A549 (cell line): ENCODE results near the gene SPIRE2. TPM values are rescaled to one million over a fixed set of nuclear protein-coding genes. Genes with fewer than 3 reads are reported as not detected.

Experiments
- ATAC-seq, 2 experiments: fragments of 200-7000 bp in 1 of 2; fragments of >200 bp in 1 of 2; cut with Nextera tagmentation in 1 of 2; cut with Tn5 transposase in 1 of 2; 3 replicates each; pipeline versions ENCODE4 v1.8.0 to v1.9.1; 2018 to 2020; ENCODE audit warnings: mild to moderate bottlenecking in 1 of 2, moderate library complexity in 1 of 2
- CTCF ChIA-PET: fragments of 300-600 bp; sonication (Branson Sonifier 250); formaldehyde crosslinking; extraction: SDS; loops from one replicate; lab custom pipeline; 2021; ENCODE audit warnings: antibody characterized with exemption, inconsistent platforms; lab: Yijun Ruan, JAX
- POLR2A ChIA-PET: fragments of 350-600 bp; formaldehyde crosslinking; extraction: SDS; loops from one replicate; lab custom pipeline; 2021; ENCODE audit warnings: antibody characterized with exemption, inconsistent platforms; lab: Yijun Ruan, JAX
- DNase-seq, 2 experiments: peaks; one replicate each; pipeline versions ENCODE4 v3.0.0 to v3.0.0-alpha.2; 2011 to 2016; ENCODE audit warnings: low read depth in 1 of 2, low spot score in 1 of 2
- FAIRE-seq: peaks from 2 replicates; lab custom pipeline; 2011; peaks lifted over from hg19 to GRCh38; lab: Jason Lieb, UNC
- H3K27ac ChIP-seq, 2 experiments: fragments of >200 bp; sonication (Bioruptor Twin); formaldehyde crosslinking; 3 replicates each; pipeline ENCODE4 v1.5.1; 2016 to 2017
- H3K4me1 ChIP-seq: fragments of >200 bp; sonication (Bioruptor Twin); formaldehyde crosslinking; 3 replicates; pipeline ENCODE4 v1.6.1; 2016
- H3K4me2 ChIP-seq: fragments of >200 bp; sonication (Bioruptor Twin); formaldehyde crosslinking; 3 replicates; pipeline ENCODE4 v1.6.1; 2016
- H3K4me3 ChIP-seq: fragments of >200 bp; sonication (Bioruptor Twin); formaldehyde crosslinking; 3 replicates; pipeline ENCODE4 v1.5.1; 2016
- H3K9me3 ChIP-seq: fragments of >200 bp; sonication (Bioruptor Twin); formaldehyde crosslinking; 3 replicates; pipeline ENCODE4 v1.6.1; 2016
- CBX2 ChIP-seq: fragments of 200-600 bp; sonication (generic); IDR thresholded peaks from 2 replicates; pipeline ENCODE4 v1.6.1; 2016; ENCODE audit warnings: low read depth, mild to moderate bottlenecking, borderline replicate concordance
- CBX8 ChIP-seq: fragments of 200-600 bp; sonication (generic); IDR thresholded peaks from 2 replicates; pipeline ENCODE4 v1.6.1; 2016
- CHD2 ChIP-seq: fragments of 150-350 bp; IDR thresholded peaks from 2 replicates; pipeline ENCODE4 v1.6.1; 2014; ENCODE audit warnings: low read length; ENCODE audit not compliant: partially characterized antibody
- CTCF ChIP-seq: fragments of >200 bp; sonication (Bioruptor Twin); formaldehyde crosslinking; IDR thresholded peaks from 3 replicates; pipeline ENCODE4 v1.5.1; 2016
- ESRRA ChIP-seq: fragments of 150-350 bp; IDR thresholded peaks from 2 replicates; pipeline ENCODE4 v1.6.1; 2014; ENCODE audit warnings: mild to moderate bottlenecking, low read length, borderline replicate concordance
- FOSB ChIP-seq: fragments of 250-450 bp; sonication (Bioruptor Pico); IDR thresholded peaks from 2 replicates; pipeline ENCODE4 v1.5.0; 2020; ENCODE audit warnings: mild to moderate bottlenecking, moderate library complexity
- FOXS1 ChIP-seq: fragments of 250-450 bp; sonication (Bioruptor Pico); IDR thresholded peaks from 2 replicates; pipeline ENCODE4 v1.5.0; 2020; ENCODE audit warnings: mild to moderate bottlenecking, moderate library complexity
- HMGXB4 ChIP-seq: fragments of 250-450 bp; sonication (Bioruptor Pico); IDR thresholded peaks from 2 replicates; pipeline ENCODE4 v1.5.0; 2021; ENCODE audit warnings: mild to moderate bottlenecking, moderate library complexity, borderline replicate concordance
- HOXA7 ChIP-seq: fragments of 250-450 bp; sonication (Bioruptor Pico); IDR thresholded peaks from 2 replicates; pipeline ENCODE4 v1.5.0; 2020; ENCODE audit warnings: mild to moderate bottlenecking, moderate library complexity
- HOXB13 ChIP-seq: fragments of 250-450 bp; sonication (Bioruptor Pico); IDR thresholded peaks from 2 replicates; pipeline ENCODE4 v1.5.0; 2020; ENCODE audit warnings: low read depth, mild to moderate bottlenecking, moderate library complexity
- HOXB5 ChIP-seq: fragments of 250-450 bp; sonication (Bioruptor Pico); IDR thresholded peaks from 2 replicates; pipeline ENCODE4 v1.5.0; 2020; ENCODE audit warnings: mild to moderate bottlenecking, moderate library complexity
- KDM5A ChIP-seq: fragments of 200-600 bp; sonication (generic); IDR thresholded peaks from 2 replicates; pipeline ENCODE4 v1.6.1; 2016; ENCODE audit warnings: antibody characterized with exemption, mild to moderate bottlenecking
- MAFK ChIP-seq: fragments of 450-650 bp; IDR thresholded peaks from 2 replicates; pipeline ENCODE4 v1.6.1; 2014; ENCODE audit not compliant: partially characterized antibody
- MAZ ChIP-seq: fragments of 150-350 bp; IDR thresholded peaks from 2 replicates; pipeline ENCODE4 v1.6.1; 2014; ENCODE audit warnings: antibody characterized with exemption, low read depth, low read length, borderline replicate concordance
- NFE2L2 ChIP-seq: fragments of 150-350 bp; conservative IDR thresholded peaks from 2 replicates; pipeline ENCODE4 v1.6.1; 2014; ENCODE audit warnings: low read length
- NR3C1 ChIP-seq: fragments of >200 bp; sonication (Bioruptor Twin); formaldehyde crosslinking; IDR thresholded peaks from 3 replicates; pipeline ENCODE4 v1.6.1; 2017
- POLR2AphosphoS2 ChIP-seq: conservative IDR thresholded peaks from 2 replicates; pipeline ENCODE4 v1.6.1; 2012; ENCODE audit warnings: low read length, improper control_type of control experiment, inconsistent platforms
- RFX5 ChIP-seq: fragments of 450-650 bp; IDR thresholded peaks from 2 replicates; pipeline ENCODE4 v1.7.1; 2014; ENCODE audit warnings: antibody characterized with exemption, mild to moderate bottlenecking, moderate library complexity
- RNF2 ChIP-seq: fragments of 200-600 bp; sonication (generic); IDR thresholded peaks from 2 replicates; pipeline ENCODE4 v1.6.1; 2016; ENCODE audit warnings: low read depth, mild to moderate bottlenecking, antibody characterized with exemption, moderate library complexity, borderline replicate concordance
- SMC3 ChIP-seq: fragments of >200 bp; sonication (Bioruptor Twin); formaldehyde crosslinking; IDR thresholded peaks from 3 replicates; pipeline ENCODE4 v1.6.1; 2018; ENCODE audit warnings: inconsistent platforms
- TP53 ChIP-seq: fragments of 250-450 bp; sonication (Bioruptor Pico); IDR thresholded peaks from 2 replicates; pipeline ENCODE4 v1.5.0; 2021; ENCODE audit warnings: mild to moderate bottlenecking, moderate library complexity
- USF2 ChIP-seq: fragments of 450-650 bp; IDR thresholded peaks from 2 replicates; pipeline ENCODE4 v1.6.1; 2014; ENCODE audit warnings: antibody characterized with exemption
- WGBS: methylation state at CpG from one replicate; pipeline ENCODE4 v1.1.6; 2017; ENCODE audit errors: missing lambda C conversion rate; 5-methylcytosine and 5-hydroxymethylcytosine counted together
- polyA plus RNA-seq, 4 experiments: library from polyadenylated mRNA; depleted of rRNA in 3 of 4; stranded (reverse); fragments of >200 nt; fragmentation: RNase III in 1 of 4; extraction: RNeasy Plus Mini Kit Qiagen cat#74134 plus additional on column Dnase treatment in 1 of 4; gene quantifications; 2 replicates in 3 of 4; 3 replicates in 1 of 4; pipeline ENCODE4 v1.2.3, GENCODE V29; 2011 to 2017
- TF ChIP-seq, protein P1 (sequence below): fragments of >200 bp; sonication (Bioruptor Twin); formaldehyde crosslinking; IDR thresholded peaks from 3 replicates; pipeline ENCODE4 v1.6.1; 2016

SPIRE2 gene
- polyA plus RNA-seq, 2 of the 4 experiments (the other 2 are of a cell fraction): 6.0 to 9.9 TPM

- FAIRE-seq (no peak), DNase-seq (no peak), ATAC-seq (peak; percentile 7 to 12; a peak in 1 of 6 replicates)
- no peak overlapping the region for H3K4me3 ChIP-seq
- no peak overlapping the region for H3K27ac ChIP-seq
- H3K4me2 ChIP-seq: no peak overlapping the region
- CTCF ChIA-PET: interaction anchor here (0.7 to 2.1 kb wide), 4 partner anchors 9 to 37 kb away, joined by 3 to 10 read pairs (median 5); partner anchors contain the start of gene MC1R
- POLR2A ChIA-PET: interaction anchor here (0.9 kb wide), 1 partner anchor 8 kb away, joined by 3 read pairs; the partner anchor contains the start of gene TCF25
- H3K4me1 ChIP-seq: no peaks in the 10 kb centered on the region
- H3K9me3 ChIP-seq: no peaks in the 10 kb centered on the region
- WGBS: 92% methylated on average over 6 of the region's 6 CpGs
- TF ChIP-seq, protein P1, sequence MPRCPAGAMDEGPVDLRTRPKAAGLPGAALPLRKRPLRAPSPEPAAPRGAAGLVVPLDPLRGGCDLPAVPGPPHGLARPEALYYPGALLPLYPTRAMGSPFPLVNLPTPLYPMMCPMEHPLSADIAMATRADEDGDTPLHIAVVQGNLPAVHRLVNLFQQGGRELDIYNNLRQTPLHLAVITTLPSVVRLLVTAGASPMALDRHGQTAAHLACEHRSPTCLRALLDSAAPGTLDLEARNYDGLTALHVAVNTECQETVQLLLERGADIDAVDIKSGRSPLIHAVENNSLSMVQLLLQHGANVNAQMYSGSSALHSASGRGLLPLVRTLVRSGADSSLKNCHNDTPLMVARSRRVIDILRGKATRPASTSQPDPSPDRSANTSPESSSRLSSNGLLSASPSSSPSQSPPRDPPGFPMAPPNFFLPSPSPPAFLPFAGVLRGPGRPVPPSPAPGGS: no peak
- TF ChIP-seq USF2 (no peak), HOXB13 (CRISPR knock-in tag) (no peak), NFE2L2 (no peak), KDM5A (no peak), CTCF (no peak), HOXA7 (no peak), MAFK (no peak)
Measured at GRCh38 chr16:89881368-89881730, 53.1 kb downstream of the SPIRE2 start.

- DNase-seq (no peak), ATAC-seq (peak in 1 of 2 experiments; percentile 20; a peak in 2 of 6 replicates), FAIRE-seq (no peak)
- ChIA-PET POLR2A (no interaction called here), CTCF (interaction anchor here (1.4 to 1.6 kb wide), 2 partner anchors 22 to 27 kb away, joined by 3 to 5 read pairs; no protein-coding TSS in a partner anchor)
- TF ChIP-seq FOSB (CRISPR knock-in tag) (no peak), HMGXB4 (CRISPR knock-in tag) (no peak), RFX5 (no peak), NR3C1 (no peak), RNF2 (no peak), ESRRA (no peak), CBX2 (no peak), HOXB5 (no peak), CHD2 (no peak), TP53 (CRISPR knock-in tag) (no peak), POLR2AphosphoS2 (no peak), FOXS1 (CRISPR knock-in tag) (no peak), SMC3 (no peak), MAZ (no peak), MAFK (no peak), CBX8 (no peak)
- Histone ChIP-seq H3K4me2 (no peak overlapping the region), H3K27ac (no peak overlapping the region), H3K9me3 (no peaks in the 10 kb centered on the region), H3K4me3 (no peak overlapping the region), H3K4me1 (no peaks in the 10 kb centered on the region)
- WGBS: 95% methylated on average over 28 of the region's 28 CpGs
Measured at GRCh38 chr16:89883346-89884040, 55.2 kb downstream of the SPIRE2 start.
